CD4-positive, alpha-beta T cell treated with Interleukin-15 for 4 hours (primary cell): Measurements from ENCODE around the gene CSPG4.
"Not testable (repeated sequence)": the region's sequence is repeated elsewhere in the genome, so short reads cannot be mapped to it uniquely, and the experiment has no call there.

Experiments
- DNase-seq: peaks from one replicate; pipeline ENCODE4 v3.0.0-alpha.2; 2020; ENCODE audit warnings: low spot score

CSPG4 gene, protein sequence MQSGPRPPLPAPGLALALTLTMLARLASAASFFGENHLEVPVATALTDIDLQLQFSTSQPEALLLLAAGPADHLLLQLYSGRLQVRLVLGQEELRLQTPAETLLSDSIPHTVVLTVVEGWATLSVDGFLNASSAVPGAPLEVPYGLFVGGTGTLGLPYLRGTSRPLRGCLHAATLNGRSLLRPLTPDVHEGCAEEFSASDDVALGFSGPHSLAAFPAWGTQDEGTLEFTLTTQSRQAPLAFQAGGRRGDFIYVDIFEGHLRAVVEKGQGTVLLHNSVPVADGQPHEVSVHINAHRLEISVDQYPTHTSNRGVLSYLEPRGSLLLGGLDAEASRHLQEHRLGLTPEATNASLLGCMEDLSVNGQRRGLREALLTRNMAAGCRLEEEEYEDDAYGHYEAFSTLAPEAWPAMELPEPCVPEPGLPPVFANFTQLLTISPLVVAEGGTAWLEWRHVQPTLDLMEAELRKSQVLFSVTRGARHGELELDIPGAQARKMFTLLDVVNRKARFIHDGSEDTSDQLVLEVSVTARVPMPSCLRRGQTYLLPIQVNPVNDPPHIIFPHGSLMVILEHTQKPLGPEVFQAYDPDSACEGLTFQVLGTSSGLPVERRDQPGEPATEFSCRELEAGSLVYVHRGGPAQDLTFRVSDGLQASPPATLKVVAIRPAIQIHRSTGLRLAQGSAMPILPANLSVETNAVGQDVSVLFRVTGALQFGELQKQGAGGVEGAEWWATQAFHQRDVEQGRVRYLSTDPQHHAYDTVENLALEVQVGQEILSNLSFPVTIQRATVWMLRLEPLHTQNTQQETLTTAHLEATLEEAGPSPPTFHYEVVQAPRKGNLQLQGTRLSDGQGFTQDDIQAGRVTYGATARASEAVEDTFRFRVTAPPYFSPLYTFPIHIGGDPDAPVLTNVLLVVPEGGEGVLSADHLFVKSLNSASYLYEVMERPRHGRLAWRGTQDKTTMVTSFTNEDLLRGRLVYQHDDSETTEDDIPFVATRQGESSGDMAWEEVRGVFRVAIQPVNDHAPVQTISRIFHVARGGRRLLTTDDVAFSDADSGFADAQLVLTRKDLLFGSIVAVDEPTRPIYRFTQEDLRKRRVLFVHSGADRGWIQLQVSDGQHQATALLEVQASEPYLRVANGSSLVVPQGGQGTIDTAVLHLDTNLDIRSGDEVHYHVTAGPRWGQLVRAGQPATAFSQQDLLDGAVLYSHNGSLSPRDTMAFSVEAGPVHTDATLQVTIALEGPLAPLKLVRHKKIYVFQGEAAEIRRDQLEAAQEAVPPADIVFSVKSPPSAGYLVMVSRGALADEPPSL (N-terminal part only)

DNA sequence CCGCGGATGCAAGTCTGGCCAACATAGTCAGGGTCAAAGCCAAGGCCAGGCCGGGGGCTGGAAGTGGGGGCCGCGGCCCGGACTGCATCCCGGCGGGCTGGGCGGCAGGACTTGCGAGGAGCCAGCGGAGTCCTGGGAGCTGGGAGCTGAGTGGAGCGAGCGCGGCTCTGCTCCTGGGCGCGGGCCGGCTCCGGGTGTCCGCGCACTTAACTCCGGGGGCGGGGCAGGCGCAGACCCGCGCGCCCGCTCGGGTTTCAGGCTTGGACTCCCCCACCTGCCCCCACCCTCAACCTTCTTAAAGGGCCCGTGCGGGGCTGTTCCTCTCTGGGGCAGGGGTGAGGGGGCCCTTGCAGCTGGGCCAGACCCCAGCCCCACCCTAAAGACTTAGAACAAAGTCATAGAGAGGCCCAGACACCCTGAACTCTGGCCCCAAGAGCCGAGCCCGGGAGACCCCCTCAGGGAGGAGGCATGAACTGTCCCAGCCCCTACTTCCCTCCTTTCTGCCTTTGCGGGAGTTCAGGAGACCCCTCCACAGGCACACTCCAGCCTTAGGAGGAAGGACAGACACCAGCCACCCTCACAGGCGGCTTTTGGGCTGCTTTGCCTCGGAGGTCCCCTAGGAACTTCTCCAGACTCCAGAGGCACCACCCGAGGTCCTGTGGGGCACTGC, at the start of gene CSPG4:
Gene CSPG4, minus strand, starts transcription at position 181 of the 670 bp plus-strand sequence. Its CDS starts 93 bp downstream, at position 88.
- no peak for DNase-seq

DNA sequence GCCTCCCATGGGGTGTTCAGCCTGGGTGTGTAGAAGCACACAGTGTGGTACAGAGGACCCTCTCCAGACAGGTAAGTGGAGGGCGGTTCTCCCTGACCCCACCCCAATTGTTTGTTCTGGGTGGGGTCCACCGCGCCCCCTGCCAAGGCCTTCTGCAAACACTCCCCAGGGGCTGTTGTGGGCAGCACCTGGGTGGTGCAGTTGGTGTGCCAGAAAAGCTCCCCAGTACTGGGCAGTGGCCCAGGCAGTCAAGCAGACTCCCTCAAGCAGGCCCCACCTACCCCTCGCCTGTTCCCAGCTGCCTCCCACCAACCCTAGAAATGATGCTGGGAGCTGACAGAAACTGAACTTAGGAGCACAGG, 49.7 kb upstream of the CSPG4 start:
- not testable (repeated sequence) for DNase-seq

DNA sequence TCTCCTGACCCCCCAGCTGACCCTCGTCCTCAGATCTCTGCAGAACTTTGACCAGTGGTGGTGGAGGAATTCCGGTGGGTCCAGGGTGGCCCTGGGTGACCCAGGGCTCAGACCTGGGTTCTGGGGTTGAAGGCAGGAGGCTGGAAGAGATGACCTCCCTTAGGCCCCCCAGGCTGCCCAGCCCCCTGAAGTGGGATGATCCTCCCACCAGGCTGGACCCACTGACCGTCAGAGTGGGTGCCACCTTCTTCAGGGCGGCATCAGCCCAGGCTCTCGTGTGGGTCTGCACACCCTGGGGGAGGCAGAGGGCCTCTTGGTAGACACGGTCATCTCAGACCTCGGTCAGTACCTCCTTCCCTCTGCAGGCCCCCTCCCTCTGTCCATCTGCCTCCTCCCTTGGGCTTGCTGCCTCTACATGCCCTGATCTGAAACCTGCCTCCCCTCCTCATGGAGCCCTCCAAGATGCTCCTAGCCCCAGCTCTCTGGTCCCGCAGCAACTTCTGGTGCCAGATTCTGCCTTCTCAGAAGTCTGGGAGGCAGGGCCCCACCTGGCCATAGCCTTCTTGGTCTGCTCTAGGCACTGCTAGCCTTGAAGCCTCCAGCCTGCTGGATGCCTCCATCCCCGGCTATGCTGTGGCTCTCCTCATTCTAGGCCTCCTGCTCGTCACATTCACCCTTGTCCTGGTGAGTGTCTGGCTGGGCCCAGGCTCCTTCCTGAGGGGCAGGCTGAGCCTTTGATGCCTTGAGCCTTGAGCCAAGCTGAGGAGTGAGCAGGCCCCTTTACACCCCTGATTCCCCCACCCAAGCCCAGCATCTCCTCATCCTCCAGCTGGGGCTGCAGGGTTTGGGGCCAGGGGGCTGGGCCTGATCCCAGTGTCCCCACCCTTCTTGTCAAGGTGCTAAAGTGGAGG, 49.1 kb upstream of the CSPG4 start:
- DNase-seq = no peak

DNA sequence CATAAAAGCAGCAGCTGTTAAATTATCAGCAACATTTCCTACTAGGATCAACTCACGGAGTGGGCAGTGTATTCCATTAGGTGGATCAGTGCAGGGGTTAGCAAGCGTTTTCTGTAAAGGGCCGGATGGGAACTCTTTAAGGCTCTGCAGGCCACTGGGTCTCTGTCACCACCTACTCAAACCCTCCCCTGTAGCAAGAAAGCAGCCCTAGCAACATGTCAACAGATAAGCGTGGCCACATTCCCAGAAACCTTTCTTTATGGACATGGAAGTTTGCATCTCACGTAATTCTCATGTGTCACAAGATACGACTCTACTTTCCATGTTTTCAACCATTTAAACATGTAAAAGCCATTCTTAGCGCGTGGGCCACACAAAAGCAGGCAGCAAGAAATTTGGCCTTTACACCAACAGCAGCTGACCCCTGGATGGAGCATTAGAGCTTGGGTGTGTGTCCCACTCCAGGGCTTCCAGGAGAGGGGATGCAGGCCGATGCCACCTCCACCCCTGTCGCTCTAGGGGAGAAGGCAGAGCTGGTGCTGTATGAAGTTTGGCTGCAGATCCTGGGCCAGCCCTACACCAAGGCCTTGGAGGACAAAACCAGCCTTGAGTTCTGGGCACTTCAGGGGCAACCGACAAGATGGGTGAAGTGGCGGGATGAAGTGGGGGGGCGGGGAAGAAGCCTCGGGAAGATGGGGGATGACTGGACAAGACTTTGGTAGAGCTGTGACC, 48.2 kb upstream of the CSPG4 start:
- no peak for DNase-seq

DNA sequence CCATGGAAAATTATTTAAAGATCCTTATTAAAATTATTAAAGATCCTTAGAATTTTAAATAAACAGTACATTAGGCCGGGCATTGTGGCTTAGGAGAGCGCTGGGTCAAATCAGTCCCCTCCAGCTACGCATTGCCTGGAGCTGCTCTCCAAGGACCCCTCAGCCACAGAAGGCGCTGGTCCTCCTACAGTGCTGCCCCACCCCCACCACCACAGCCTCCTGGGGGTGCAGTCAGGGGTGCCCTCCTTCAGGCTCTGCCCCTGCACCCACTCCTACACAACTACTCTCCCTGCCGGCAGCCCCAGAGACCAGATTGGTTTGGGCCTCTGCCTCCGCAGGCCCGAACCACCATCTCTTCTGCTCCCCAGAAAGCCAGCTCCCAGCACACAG, 47.5 kb upstream of the CSPG4 start:
- DNase-seq = not testable (repeated sequence)

DNA sequence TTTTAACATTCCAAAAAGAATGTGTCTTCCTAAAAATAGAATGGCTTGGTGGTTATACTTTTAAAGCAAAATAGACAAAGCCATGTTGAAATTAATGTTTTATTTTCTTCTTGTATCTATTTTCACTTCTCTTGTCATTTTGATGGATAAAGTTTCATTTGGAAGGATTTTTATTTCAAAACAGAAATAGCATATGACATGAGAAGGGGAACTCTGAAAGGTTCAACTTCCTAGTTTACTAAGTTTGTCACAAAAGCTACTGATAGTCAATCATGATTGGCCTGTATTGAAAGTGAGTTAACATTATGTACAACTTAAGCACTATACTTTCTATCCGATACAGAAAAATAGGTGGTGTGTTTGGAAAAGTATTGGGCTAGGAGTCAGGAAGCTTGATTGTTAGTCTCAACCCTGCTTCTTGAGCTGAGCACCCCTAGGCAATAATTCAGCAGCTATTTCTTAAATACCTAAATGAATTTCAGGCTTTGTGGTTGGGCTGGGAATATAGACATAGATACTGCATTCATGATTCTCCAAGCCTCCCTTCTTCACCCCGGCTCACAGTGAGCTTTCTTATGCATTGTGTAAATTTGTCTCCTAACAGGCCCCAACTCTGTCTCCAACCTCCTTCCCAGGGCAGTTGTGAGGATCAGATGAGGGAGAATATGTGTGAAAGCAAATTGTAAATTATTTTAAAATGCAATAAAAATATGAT, 46.9 kb upstream of the CSPG4 start:
- DNase-seq = no peak

DNA sequence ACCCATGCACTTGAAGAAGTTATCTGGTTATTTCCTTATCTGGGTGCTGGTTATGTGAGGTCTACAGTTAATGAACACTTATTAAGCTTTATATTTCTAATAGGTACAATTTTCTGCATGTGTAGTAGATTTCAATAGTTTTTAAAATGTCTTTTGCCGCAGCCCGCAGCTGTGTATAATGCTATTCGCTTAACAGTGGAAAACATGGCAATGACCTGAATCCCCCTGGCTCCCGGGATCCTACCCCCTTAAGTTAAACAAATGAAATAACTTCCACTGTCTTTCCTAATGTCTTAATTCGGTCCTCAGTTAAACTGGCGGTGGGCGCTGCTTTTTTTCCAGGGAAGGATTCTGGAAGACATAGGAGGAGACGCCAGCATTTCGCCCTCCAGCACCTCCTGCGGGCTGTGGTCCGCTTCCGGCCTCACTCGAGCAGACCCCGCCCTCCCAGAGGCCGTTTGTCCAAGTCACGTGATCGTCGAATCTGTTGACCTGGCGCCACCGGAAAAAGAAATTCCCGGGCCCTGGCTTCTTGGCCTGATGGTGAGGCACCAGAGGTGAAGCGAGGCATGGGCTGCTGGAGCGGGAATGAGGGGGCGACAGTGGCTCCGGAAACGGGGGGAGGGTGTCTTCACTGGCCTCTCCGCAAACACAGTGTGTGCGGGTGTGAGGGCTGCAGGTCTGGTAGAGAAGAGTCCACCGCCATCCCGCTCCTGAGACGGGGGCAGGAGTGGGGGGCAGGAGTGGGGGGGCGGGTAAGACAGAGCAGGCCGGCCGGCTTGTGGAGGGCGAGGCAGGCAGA, 45.6 kb upstream of the CSPG4 start:
- DNase-seq = peak; percentile 44

DNA sequence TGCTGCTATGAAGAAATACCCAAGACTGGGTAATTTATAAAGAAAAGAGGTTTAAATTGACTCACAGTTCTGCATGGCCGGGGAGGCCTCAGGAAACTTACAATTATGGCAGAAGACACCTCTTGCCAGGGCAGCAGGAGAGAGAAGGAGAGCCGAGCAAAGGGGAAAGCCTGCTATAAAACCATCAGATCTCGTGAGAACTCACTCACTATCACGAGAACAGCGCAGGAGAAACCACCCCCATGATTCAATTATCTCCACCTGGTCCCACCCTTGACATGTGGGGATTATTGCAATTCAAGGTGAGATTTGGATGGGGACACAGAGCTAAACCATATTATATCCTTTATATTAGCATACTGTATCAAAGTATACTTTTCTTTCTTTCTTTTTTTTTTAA, 42.2 kb upstream of the CSPG4 start:
- not testable (repeated sequence) for DNase-seq

DNA sequence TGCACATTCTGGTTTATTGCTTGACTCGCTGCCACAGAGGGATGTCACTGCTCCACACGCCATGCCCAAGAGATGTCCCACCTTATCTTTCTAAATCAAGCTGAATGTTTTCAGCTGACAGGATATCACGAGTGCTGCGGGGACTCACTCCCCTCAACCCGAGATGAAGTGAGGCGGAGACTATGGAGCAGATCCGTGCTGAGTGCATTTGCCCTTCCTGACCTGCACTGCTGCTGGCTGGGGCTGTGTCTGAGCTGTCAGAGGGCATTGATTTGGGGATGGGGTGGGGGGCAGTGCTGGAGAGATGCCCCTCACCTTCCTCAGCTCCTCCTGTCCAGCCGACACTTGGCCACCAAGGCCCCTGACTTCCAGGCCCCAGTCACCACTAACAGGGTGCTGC, 40.5 kb upstream of the CSPG4 start:
- DNase-seq = no peak

DNA sequence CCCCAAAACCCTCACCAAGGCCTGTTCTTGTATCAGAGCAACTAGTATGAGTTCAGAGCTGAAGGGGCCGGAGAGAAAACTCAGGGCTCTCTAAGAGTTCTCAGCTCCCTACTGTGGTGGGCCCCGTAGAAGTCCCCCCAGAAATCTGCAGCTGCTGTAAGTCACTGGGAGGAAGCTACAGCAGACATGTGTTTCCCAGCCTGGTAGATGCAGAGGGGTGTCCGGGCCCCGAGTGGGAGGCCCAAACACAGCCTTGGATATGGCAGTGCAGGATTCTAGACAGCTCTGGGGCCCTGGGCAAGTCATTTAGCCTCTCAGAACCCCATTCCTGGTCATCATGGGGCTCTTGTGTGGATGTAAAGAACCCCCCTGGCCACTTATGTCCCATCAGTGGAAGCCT, 39.2 kb upstream of the CSPG4 start:
- DNase-seq = no peak

DNA sequence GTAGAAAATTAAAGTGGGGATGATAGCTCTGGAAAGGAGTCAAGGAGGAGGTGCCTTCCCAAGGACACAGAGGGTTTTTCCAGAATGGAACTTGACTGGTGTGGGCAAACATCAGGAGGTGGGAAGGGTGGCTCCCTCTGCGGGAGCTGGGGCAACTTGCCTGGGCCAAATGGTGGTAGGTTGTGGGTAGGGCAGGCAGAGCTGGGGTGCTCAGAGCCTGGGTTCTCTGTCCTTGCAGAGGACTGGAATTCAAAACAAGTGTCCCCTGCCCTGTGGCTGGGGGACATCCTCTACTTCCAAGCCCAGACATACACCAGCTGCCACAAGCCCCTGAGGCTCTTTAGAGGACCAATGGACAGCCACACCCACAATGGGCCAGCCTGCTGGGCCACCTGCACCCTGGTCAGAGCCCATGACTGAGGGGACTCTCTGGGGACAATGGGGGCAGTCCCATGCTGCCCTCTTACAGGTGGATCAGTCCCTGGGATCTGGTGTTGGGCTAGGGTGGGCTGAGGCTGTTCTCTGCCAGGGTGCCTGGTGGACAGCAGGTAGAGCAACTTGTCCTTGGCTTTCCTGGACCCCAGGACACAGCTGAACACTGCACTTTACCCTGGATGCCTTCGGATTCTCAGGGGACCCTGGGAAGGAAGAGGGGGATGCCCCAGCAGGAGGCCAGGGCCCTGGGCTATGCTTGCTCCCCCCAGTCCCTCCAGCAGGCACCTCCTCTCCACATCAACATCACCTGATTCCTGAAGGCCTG, 38.6 kb upstream of the CSPG4 start:
- DNase-seq = no peak

DNA sequence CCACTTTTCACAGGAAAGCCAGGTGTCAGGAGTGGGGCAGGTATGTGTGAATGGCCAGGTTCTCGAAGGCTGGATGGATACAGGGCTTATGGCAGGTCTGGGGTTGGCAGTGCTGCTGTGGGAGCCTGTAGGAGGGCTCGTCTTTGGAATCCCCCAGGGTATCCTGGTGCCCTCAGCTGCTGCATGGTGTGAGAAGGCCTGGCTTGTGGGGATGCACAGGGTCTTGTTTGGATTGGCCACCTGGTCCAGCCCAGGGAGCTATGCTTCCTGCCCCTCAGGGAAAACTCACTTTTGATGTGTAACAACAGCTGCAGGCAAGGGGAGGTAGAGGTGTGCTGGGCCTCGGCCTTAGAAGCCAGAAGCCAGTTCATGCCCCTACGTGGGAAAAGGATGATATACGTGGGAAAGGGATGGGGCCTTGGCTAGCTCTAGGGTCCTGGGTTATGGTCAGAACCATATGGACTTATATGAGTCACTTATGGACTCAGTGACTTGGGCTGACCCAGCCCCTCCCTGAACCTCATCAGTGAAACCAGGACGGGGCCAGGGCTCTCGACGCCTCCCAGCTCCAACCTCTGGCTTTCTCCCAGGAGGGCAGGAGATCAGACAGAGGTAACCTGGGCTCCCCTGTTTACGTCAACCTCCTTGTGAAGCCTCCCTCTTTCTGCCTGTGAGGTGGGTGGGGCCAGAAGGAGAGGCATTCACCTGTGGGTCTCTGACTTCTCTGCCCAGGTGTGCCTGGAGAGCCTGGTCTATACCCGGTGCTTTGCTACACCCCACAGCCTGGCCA, 37.8 kb upstream of the CSPG4 start:
- no peak for DNase-seq

DNA sequence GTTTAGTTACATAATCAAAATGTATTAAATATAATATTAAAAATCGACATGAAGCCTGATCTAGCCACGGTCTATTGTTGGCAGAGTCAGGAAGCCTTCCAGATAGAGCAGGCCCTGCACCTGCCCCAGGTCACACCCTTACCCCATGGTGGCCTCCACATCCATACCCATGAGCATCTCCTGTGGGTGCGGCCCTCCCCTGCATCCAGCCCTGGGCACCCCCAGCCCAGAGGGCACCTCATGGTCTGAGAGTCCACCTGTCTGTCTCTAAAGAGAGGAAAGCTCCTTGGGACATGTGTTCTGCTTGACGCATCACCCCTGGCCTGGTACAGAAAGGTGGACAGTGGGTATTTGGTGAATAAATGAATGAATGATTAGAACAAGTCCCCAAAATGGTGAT, 37.2 kb upstream of the CSPG4 start:
- no peak for DNase-seq

DNA sequence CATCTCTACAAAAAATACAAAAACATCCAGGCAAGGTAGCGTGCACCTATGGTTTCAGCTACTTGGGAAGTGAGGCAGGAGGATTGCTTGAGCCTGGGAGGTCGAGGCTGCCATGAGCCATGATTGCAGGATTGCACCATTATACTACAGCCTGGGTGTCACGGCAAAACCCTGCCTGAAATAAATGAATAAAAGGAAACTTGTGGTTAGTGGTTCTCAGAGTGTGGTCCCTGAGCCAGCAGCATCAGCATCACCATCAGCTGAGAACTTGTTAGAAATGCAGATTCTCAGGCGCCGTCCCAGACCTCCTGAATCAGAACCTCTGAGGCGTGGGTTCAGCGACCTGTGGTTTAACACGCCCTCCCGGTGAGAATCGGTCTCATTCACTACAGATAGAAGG, 36.2 kb upstream of the CSPG4 start:
- DNase-seq = peak; percentile 58

DNA sequence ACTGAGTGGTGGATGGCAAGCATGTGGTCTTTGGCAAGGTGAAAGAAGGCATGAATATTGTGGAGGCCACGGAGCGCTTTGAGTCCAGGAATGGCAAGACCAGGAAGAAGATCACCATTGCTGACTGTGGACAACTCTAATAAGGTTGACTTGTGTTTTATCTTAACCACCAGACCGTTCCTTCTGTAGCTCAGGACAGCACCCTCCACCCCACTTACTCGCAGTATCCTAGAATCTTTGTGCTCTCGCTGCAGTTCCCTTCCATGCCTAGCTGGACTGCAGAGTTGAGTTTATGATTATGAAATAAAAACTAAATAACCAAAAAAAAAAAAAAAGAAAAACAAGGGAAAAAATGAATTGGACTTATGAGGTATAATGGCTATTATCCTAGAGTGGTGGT, 34.5 kb upstream of the CSPG4 start:
- DNase-seq = not testable (repeated sequence)

DNA sequence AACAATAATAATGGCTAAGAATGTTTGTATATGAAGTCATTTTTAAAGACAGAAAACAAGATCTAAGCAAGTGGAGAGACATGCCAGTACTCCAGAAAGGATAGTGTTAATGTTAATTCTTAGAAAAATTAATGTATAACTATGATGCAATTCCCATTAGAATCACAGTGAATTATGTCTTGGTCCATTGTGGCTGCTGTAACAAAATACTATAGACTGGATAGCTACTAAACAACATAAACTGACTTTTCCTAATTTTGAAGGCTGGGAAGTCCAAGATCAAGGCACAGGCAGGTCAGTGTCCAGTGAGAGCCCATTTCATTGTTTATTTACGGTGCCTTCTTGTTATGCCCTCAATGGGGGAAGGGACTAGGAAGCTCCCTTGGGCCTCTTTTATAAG, 32.7 kb upstream of the CSPG4 start:
- no peak for DNase-seq

DNA sequence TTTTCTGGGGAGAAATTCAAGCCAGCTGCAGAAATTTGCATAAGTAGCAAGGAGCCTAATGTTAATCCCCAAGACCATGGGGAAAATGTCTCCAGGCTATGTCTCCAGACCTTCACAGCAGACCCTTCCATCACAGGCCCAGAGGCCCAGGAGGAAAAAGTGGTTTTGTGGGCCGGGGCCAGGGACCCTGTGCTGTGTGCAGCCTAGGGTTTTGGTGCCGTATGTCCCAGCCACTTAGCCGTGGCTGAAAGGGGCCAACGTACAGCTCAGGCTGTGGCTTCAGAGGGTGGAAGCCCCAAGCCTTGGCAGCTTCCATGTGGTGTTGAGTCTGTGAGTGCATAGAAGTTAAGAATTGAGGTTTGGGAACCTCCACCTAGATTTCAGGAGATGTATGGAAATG, 29.7 kb upstream of the CSPG4 start:
- DNase-seq = not testable (repeated sequence)
